HG02763 (cell line): ENCODE results near the gene CRIP1.
A peak's percentile ranks its signal among the peaks of the same experiment; 100 is the strongest.

Experiments
- ATAC-seq: cut with Tn5 transposase; IDR thresholded peaks from one replicate; pipeline ENCODE4 v1.9.1; 2021; ENCODE audit warnings: mild to moderate bottlenecking, moderate library complexity; ENCODE audit not compliant: unreplicated experiment

The CRIP1 gene

GRCh38 chr14:105480199-105480746 lies 6.4 kb upstream of the CRIP1 start:
- ATAC-seq = no peak

- peak; percentile 44 for ATAC-seq
Measured at GRCh38 chr14:105480807-105481801, 5.6 kb upstream of the CRIP1 start.

GRCh38 chr14:105481886-105482457 lies 4.7 kb upstream of the CRIP1 start:
- ATAC-seq = no peak

- ATAC-seq = no peak
Measured at GRCh38 chr14:105482486-105483110, 4.1 kb upstream of the CRIP1 start.

GRCh38 chr14:105483300-105484068 lies 3.2 kb upstream of the CRIP1 start:
- no peak for ATAC-seq

- ATAC-seq = no peak
Measured at GRCh38 chr14:105484069-105484996, 2.4 kb upstream of the CRIP1 start.

- no peak for ATAC-seq
Measured at GRCh38 chr14:105484997-105485393, 1.7 kb upstream of the CRIP1 start.

- ATAC-seq = no peak
Measured at GRCh38 chr14:105485739-105486162, 935 bp upstream of the CRIP1 start.

GRCh38 chr14:105486974-105487448 lies 325 bp downstream of the CRIP1 start:
- no peak for ATAC-seq

- ATAC-seq = no peak
Measured at GRCh38 chr14:105487449-105487985, 831 bp downstream of the CRIP1 start.

GRCh38 chr14:105487986-105488777 lies 1.5 kb downstream of the CRIP1 start:
- ATAC-seq = no peak

- no peak for ATAC-seq
Measured at GRCh38 chr14:105488781-105489541, 2.3 kb downstream of the CRIP1 start.

- ATAC-seq = no peak
Measured at GRCh38 chr14:105489542-105490266, 3.0 kb downstream of the CRIP1 start.

GRCh38 chr14:105490267-105490571 lies 3.5 kb downstream of the CRIP1 start:
- ATAC-seq = peak; percentile 0

GRCh38 chr14:105490572-105491365 lies 4.1 kb downstream of the CRIP1 start, which contains the start of gene TEDC1:
TSS of gene TEDC1 (plus strand) at chr14:105491246. CDS start at chr14:105491376, 130 bp downstream.
- ATAC-seq = peak; percentile 70

- no peak for ATAC-seq
Measured at GRCh38 chr14:105491366-105491973, 4.8 kb downstream of the CRIP1 start.
